T-helper 22 cell (primary cell): ENCODE data around the gene APOB.
"Not testable (repeated sequence)": the region's sequence is repeated elsewhere in the genome, so short reads cannot be mapped to it uniquely, and the experiment has no call there.

Experiments used
- DNase-seq: peaks from one replicate; pipeline ENCODE4 v3.0.0-alpha.2; 2020; ENCODE audit warnings: low read depth

Gene APOB

GRCh38 chr2:21033237-21034155 is 10.4 kb downstream of the APOB start:
- no peak for DNase-seq

DNA sequence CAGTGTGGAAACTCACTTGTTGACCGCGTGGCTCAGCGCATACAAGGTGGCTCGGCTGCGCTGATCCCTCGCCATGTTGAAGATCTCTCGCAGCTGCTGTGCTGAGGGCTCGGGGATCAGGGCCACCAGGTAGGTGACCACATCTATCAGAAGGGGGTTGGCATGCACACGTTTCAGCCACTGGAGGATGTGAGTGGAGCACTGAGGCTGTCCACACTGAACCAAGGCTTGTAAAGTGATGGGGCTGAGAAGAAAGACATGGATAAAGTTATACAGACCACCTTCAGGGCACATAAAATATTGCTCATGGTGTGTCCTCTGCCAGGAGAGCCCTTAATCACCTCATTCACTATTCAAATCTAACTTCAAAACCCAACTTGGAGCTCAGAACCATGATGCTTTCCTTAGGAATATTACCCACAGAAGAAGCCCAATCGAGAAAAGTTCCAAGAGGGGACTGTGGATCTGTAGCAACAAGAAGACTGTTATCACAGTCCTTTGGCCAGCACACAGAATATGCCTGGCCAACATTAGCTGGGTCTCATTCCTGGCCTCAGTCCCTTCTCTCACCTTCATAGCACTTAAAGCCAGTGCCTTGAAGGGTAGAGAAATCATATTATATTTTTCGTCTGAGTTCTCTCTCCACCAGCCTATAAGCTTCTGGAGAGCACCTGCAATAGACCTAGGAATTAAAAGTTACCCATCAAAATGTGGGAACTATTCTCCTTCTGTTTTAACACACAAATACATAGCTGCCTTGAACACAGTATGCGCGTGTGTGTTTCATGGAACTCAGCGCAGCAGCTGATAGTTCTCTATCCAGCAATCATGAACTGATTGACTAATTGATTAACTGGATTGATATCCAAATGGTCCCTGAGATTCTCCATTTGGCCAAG is 11.3 kb downstream of the APOB start:
- DNase-seq = no peak

GRCh38 chr2:21030983-21031968 is 12.6 kb downstream of the APOB start:
- no peak for DNase-seq

- no peak for DNase-seq
Measured at GRCh38 chr2:21029519-21029918, 14.4 kb downstream of the APOB start.

DNA sequence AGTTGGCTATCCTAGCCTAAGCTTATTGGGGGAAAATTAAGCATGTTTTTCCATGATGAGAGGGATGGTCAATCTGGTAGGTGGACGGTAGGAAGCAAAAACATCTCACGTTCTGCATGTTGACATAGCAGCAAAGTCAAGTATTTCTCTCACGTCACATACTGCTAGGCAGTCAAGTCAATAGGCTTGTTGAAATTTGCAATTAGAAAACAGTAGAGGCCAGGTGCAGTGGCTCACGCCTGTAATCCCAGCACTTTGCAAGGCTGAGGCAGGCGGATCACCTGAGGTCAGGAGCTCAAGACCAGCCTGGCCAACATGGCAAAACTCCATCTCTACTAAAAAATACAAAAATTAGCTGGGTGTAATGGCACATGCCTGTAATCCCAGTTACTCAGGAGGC is 14.9 kb downstream of the APOB start:
- DNase-seq = not testable (repeated sequence)

- DNase-seq = no peak
Measured at GRCh38 chr2:21028021-21028947, 15.6 kb downstream of the APOB start.

- DNase-seq = no peak
Measured at GRCh38 chr2:21026479-21027282, 17.2 kb downstream of the APOB start.

- DNase-seq = no peak
Measured at GRCh38 chr2:21025690-21026478, 18.0 kb downstream of the APOB start.

- DNase-seq = no peak
Measured at GRCh38 chr2:21024722-21025389, 19.0 kb downstream of the APOB start.

- DNase-seq = no peak
Measured at GRCh38 chr2:21024198-21024597, 19.7 kb downstream of the APOB start.

DNA sequence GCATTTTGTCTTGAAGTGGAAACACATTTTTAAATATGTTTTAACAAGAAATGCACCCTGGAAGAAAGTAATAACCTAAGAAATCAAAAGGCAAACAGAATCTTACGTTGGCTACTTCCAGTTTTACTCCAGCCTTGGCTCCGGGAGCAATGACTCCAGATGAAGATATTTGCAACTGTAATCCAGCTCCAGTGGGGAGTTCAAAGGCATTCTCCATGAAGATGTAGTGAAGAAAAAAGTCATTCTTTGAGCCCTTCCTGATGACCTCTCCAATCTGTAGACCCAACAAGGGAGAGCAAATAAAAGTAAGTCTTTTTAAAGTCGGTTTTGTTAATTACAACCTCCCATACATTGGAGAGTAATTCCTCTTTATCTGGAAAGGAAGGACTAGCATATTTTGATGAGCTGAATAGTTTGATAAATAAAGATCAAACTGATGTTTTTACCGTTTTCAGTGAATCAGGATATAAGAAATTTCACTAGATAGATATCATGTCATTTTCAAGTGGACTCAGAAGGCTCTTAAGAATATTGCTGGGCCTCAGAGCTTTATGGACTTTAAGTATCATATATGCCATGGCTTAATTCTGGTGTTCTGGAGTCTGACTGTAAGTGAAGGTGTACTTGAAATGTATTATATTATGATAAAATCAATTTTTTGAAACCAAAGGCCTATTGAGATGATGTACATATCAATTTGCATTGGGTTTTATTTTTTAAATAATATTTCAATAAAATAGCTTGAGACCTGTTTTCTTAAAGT is 20.3 kb downstream of the APOB start:
- no peak for DNase-seq

- DNase-seq = no peak
Measured at GRCh38 chr2:21022792-21023367, 21.0 kb downstream of the APOB start.

DNA sequence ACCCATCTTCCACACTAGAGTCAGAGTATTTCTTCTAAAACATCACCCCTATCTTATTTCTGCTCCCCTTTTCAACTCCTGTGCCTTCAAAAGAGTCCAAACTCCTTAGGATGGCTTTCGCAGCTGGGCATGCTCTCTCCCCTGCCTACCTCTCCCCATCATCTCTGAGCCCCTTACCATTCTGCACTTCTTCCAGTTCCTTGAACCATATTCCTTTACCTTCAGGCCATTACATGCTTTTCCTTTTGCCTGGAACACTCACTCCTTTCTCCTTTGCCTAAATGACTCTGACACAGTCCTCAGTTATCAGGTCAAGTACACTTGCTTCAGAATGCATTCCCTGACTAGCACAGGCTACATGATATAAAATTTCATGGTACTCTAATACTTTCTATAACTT is 22.4 kb downstream of the APOB start:
- no peak for DNase-seq

- no peak for DNase-seq
Measured at GRCh38 chr2:21020668-21021288, 23.1 kb downstream of the APOB start.

- no peak for DNase-seq
Measured at GRCh38 chr2:21020031-21020667, 23.7 kb downstream of the APOB start.

DNA sequence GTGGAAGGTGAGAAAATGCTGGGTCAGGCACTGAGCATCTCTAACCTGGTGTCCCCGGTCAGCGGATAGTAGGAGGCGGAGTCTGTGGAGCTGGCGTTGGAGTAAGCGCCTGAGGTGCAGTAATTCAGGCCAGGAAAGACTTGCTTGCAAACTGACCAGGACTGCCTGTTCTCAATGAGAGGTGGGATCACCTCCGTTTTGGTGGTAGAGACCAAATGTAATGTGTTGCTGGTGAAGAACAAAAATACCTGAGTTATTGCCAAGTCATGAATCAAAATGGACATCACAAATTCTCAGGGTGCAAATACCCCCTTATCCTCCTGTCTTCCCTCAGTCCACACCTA is 24.2 kb downstream of the APOB start:
- DNase-seq = no peak
